Liver (tissue), 9 donors: Measurements from ENCODE around the gene HTRA1. TPM values are rescaled to one million over a fixed set of nuclear protein-coding genes. Genes with fewer than 3 reads are reported as not detected.

Experiments
- DNase-seq: peaks from one replicate; pipeline ENCODE4 v3.0.0-alpha.2; 2017; ENCODE audit warnings: low spot score
- H3K27ac ChIP-seq, 2 donors: one replicate each; pipeline ENCODE4 v1.7.0; 2013; ENCODE audit warnings: inconsistent platforms in 2 of 2, low read length in 2 of 2, control low read depth in 1 of 2, low read depth in 1 of 2, mild to moderate bottlenecking in 1 of 2
- H3K27me3 ChIP-seq, 4 donors: one replicate each; pipeline versions ENCODE4 v1.6.1 to v1.7.0; 2013; ENCODE audit warnings: low read length in 3 of 4, inconsistent platforms in 1 of 4, mild to moderate bottlenecking in 1 of 4, moderate library complexity in 1 of 4; ENCODE audit not compliant: control insufficient read depth in 4 of 4, insufficient read depth in 4 of 4
- H3K36me3 ChIP-seq, 4 donors: one replicate each; pipeline versions ENCODE4 v1.6.1 to v1.7.0; 2013; ENCODE audit warnings: low read length in 3 of 4, mild to moderate bottlenecking in 3 of 4, low read depth in 1 of 4, moderate library complexity in 1 of 4; ENCODE audit not compliant: control insufficient read depth in 4 of 4, insufficient read depth in 3 of 4
- H3K4me1 ChIP-seq, 4 donors: one replicate each; pipeline versions ENCODE4 v1.6.1 to v1.7.0; 2013; ENCODE audit warnings: low read length in 3 of 4, mild to moderate bottlenecking in 3 of 4, moderate library complexity in 1 of 4; ENCODE audit not compliant: control insufficient read depth in 4 of 4, insufficient read depth in 4 of 4
- H3K4me3 ChIP-seq, 3 donors: one replicate each; pipeline versions ENCODE4 v1.6.1 to v1.7.0; 2013; ENCODE audit warnings: low read length in 3 of 3, control low read depth in 1 of 3, low read depth in 1 of 3, mild to moderate bottlenecking in 1 of 3
- H3K9ac ChIP-seq, 2 donors: one replicate each; pipeline ENCODE4 v1.7.0; 2013; ENCODE audit warnings: low read length in 2 of 2, mild to moderate bottlenecking in 2 of 2, moderate library complexity in 2 of 2, control low read depth in 1 of 2, low read depth in 1 of 2
- H3K9me3 ChIP-seq, 4 donors: one replicate each; pipeline versions ENCODE4 v1.6.1 to v1.7.0; 2013; ENCODE audit warnings: low read length in 3 of 4; ENCODE audit not compliant: control insufficient read depth in 4 of 4
- ATF3 ChIP-seq: IDR thresholded peaks from 2 replicates; pipeline ENCODE4 v1.6.1; 2016; ENCODE audit warnings: antibody characterized with exemption
- CTCF ChIP-seq: fragments of 150-350 bp; IDR thresholded peaks from 2 replicates; pipeline ENCODE4 v1.5.1; 2017; ENCODE audit warnings: improper control_type of control experiment, low read depth, low read length; ENCODE audit not compliant: missing input control
- EGR1 ChIP-seq, 2 donors: IDR thresholded peaks; 2 replicates each; pipeline ENCODE4 v1.6.1; 2016 to 2018; ENCODE audit warnings: antibody characterized with exemption in 2 of 2, low read depth in 2 of 2
- FOXA1 ChIP-seq: IDR thresholded peaks from 2 replicates; pipeline ENCODE4 v1.6.1; 2016; ENCODE audit warnings: antibody characterized with exemption
- FOXA2 ChIP-seq: IDR thresholded peaks from 2 replicates; pipeline ENCODE4 v1.6.1; 2016; ENCODE audit warnings: antibody characterized with exemption
- GABPA ChIP-seq, 2 donors: IDR thresholded peaks in 1 of 2; conservative IDR thresholded peaks in 1 of 2; 2 replicates each; pipeline ENCODE4 v1.6.1; 2016; ENCODE audit warnings: antibody characterized with exemption in 2 of 2, mild to moderate bottlenecking in 1 of 2, moderate library complexity in 1 of 2
- HNF4A ChIP-seq, 2 donors: conservative IDR thresholded peaks; 2 replicates each; pipeline ENCODE4 v1.6.1; 2016; ENCODE audit warnings: antibody characterized with exemption in 2 of 2, mild to moderate bottlenecking in 2 of 2
- HNF4G ChIP-seq: IDR thresholded peaks from 2 replicates; pipeline ENCODE4 v1.6.1; 2016; ENCODE audit warnings: antibody characterized with exemption
- JUND ChIP-seq, 2 donors: IDR thresholded peaks; 2 replicates each; pipeline ENCODE4 v1.6.1; 2016; ENCODE audit warnings: antibody characterized with exemption in 2 of 2
- MAX ChIP-seq: IDR thresholded peaks from 2 replicates; pipeline ENCODE4 v1.6.1; 2016; ENCODE audit warnings: antibody characterized with exemption
- NR2F2 ChIP-seq: IDR thresholded peaks from 2 replicates; pipeline ENCODE4 v1.6.1; 2016; ENCODE audit warnings: antibody characterized with exemption
- RAD21 ChIP-seq, 2 donors: IDR thresholded peaks; 2 replicates each; pipeline ENCODE4 v1.6.1; 2016; ENCODE audit warnings: antibody characterized with exemption in 2 of 2, mild to moderate bottlenecking in 2 of 2
- RXRA ChIP-seq, 2 donors: IDR thresholded peaks; 2 replicates each; pipeline ENCODE4 v1.6.1; 2017 to 2018; ENCODE audit warnings: antibody characterized with exemption in 2 of 2, mild to moderate bottlenecking in 1 of 2
- SP1 ChIP-seq: IDR thresholded peaks from 2 replicates; pipeline ENCODE4 v1.6.1; 2018; ENCODE audit warnings: antibody characterized with exemption, mild to moderate bottlenecking
- TAF1 ChIP-seq: conservative IDR thresholded peaks from 2 replicates; pipeline ENCODE4 v1.6.1; 2016; ENCODE audit warnings: antibody characterized with exemption, mild to moderate bottlenecking
- YY1 ChIP-seq: IDR thresholded peaks from 2 replicates; pipeline ENCODE4 v1.6.1; 2016; ENCODE audit warnings: antibody characterized with exemption, mild to moderate bottlenecking
- WGBS: extraction: QIAGEN DNeasy Blood & Tissue Kit; methylation state at CpG from one replicate; pipeline ENCODE4 v1.1.7; 2013; 5-methylcytosine and 5-hydroxymethylcytosine counted together
- polyA plus RNA-seq, 2 donors: library from polyadenylated mRNA; stranded (reverse) in 1 of 2; unstranded in 1 of 2; fragments of 200-250 nt in 1 of 2; fragments of >200 nt in 1 of 2; fragmentation: Nextera tagmentation in 1 of 2; extraction: Ambion mirVana in 1 of 2; gene quantifications; one replicate each; pipeline versions ENCODE4 v1.2.1 to v1.2.3, GENCODE V29; 2013 to 2015
- total RNA-seq, 2 donors: library from RNA; depleted of rRNA; stranded (reverse); fragments of >200 nt; gene quantifications; one replicate each; pipeline ENCODE4 v1.2.3, GENCODE V29; 2014
- TF ChIP-seq, protein P1 (sequence below): IDR thresholded peaks from 2 replicates; pipeline ENCODE4 v1.6.1; 2016; ENCODE audit warnings: antibody characterized with exemption
- TF ChIP-seq, protein P2 (sequence below): IDR thresholded peaks from 2 replicates; pipeline ENCODE4 v1.6.1; 2016; ENCODE audit warnings: antibody characterized with exemption, mild to moderate bottlenecking
- donor health status: healthy.
- donor health status: healthy.
- donor health status: healthy.
- donor health status: healthy.
- donor health status: healthy.

The HTRA1 gene
- total and polyA plus RNA-seq, 4 donors: 4.3 to 289 (median 72.1) TPM

DNA sequence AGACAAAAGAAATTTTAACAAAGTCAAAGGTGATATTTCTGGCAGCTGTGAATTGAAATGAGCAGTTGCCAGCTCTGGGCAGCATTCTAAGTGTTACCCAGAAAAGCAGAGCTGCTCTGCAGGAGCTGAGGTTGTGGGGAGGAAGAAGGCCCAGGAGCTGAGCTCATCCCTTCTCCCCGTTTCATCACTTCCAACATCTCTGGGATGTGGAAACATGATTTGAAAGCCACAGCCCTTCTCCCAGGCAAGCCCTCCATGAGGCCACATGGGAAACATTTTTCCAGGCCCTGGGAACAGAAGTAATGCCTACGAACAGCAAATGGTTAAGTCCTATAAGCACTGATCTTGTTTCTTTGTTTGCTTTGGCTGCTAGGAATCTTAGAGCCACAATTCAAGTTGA is 88.3 kb downstream of the HTRA1 start:
- TF ChIP-seq HNF4G (no peak), RXRA (IDR thresholded peaks at IDR 0.05) (no peak), TAF1 (no peak), FOXA2 (no peak), ATF3 (no peak), EGR1 (IDR thresholded peaks at IDR 0.05; ENCODE audit: low read depth in 2 of 2) (no peak), HNF4A (conservative IDR thresholded peaks at IDR 0.05) (no peak), YY1 (no peak), NR2F2 (no peak), JUND (IDR thresholded peaks at IDR 0.05) (no peak), MAX (no peak), FOXA1 (no peak), GABPA (IDR thresholded peaks at IDR 0.05 in 1 of 2, conservative IDR thresholded peaks at IDR 0.05 in 1 of 2) (no peak), RAD21 (IDR thresholded peaks at IDR 0.05) (no peak), CTCF (no peak), SP1 (no peak)
- TF ChIP-seq, protein P1, sequence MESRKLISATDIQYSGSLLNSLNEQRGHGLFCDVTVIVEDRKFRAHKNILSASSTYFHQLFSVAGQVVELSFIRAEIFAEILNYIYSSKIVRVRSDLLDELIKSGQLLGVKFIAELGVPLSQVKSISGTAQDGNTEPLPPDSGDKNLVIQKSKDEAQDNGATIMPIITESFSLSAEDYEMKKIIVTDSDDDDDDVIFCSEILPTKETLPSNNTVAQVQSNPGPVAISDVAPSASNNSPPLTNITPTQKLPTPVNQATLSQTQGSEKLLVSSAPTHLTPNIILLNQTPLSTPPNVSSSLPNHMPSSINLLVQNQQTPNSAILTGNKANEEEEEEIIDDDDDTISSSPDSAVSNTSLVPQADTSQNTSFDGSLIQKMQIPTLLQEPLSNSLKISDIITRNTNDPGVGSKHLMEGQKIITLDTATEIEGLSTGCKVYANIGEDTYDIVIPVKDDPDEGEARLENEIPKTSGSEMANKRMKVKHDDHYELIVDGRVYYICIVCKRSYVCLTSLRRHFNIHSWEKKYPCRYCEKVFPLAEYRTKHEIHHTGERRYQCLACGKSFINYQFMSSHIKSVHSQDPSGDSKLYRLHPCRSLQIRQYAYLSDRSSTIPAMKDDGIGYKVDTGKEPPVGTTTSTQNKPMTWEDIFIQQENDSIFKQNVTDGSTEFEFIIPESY: no peak
- TF ChIP-seq, protein P2, sequence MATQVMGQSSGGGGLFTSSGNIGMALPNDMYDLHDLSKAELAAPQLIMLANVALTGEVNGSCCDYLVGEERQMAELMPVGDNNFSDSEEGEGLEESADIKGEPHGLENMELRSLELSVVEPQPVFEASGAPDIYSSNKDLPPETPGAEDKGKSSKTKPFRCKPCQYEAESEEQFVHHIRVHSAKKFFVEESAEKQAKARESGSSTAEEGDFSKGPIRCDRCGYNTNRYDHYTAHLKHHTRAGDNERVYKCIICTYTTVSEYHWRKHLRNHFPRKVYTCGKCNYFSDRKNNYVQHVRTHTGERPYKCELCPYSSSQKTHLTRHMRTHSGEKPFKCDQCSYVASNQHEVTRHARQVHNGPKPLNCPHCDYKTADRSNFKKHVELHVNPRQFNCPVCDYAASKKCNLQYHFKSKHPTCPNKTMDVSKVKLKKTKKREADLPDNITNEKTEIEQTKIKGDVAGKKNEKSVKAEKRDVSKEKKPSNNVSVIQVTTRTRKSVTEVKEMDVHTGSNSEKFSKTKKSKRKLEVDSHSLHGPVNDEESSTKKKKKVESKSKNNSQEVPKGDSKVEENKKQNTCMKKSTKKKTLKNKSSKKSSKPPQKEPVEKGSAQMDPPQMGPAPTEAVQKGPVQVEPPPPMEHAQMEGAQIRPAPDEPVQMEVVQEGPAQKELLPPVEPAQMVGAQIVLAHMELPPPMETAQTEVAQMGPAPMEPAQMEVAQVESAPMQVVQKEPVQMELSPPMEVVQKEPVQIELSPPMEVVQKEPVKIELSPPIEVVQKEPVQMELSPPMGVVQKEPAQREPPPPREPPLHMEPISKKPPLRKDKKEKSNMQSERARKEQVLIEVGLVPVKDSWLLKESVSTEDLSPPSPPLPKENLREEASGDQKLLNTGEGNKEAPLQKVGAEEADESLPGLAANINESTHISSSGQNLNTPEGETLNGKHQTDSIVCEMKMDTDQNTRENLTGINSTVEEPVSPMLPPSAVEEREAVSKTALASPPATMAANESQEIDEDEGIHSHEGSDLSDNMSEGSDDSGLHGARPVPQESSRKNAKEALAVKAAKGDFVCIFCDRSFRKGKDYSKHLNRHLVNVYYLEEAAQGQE: no peak

More for the DNA sequence above, 88.3 kb downstream of the HTRA1 start:
- Histone ChIP-seq H3K9me3 (no peaks in the 10 kb centered on the region), H3K9ac (no peak overlapping the region), H3K4me3 (no peak overlapping the region), H3K27ac (no peak overlapping the region), H3K4me1 (no peaks in the 10 kb centered on the region), H3K36me3 (no peaks in the 10 kb centered on the region), H3K27me3 (no peaks in the 10 kb centered on the region)
- DNase-seq: no peak
- WGBS: 86% methylated on average over 2 of the region's 2 CpGs
